Duodenal mucosa (tissue), 2 donors: ENCODE results near the gene UGT1A4.
"Not testable (repeated sequence)": the region's sequence is repeated elsewhere in the genome, so short reads cannot be mapped to it uniquely, and the experiment has no call there.

Source experiments
- H3K27ac ChIP-seq: one replicate; pipeline ENCODE4 v1.7.0; 2013; ENCODE audit warnings: low read depth, low read length
- H3K27me3 ChIP-seq, 2 donors: one replicate each; pipeline ENCODE4 v1.7.0; 2013; ENCODE audit warnings: low read length in 2 of 2, control low read depth in 1 of 2; ENCODE audit not compliant: insufficient read depth in 2 of 2, control insufficient read depth in 1 of 2
- H3K36me3 ChIP-seq, 2 donors: one replicate each; pipeline ENCODE4 v1.7.0; 2013; ENCODE audit warnings: low read length in 2 of 2, control low read depth in 1 of 2; ENCODE audit not compliant: insufficient read depth in 2 of 2, control insufficient read depth in 1 of 2
- H3K4me1 ChIP-seq, 2 donors: one replicate each; pipeline ENCODE4 v1.7.0; 2013; ENCODE audit warnings: low read length in 2 of 2, control low read depth in 1 of 2; ENCODE audit not compliant: insufficient read depth in 2 of 2, control insufficient read depth in 1 of 2
- H3K4me3 ChIP-seq, 2 donors: one replicate each; pipeline ENCODE4 v1.7.0; 2013; ENCODE audit warnings: low read length in 2 of 2, low read depth in 1 of 2
- H3K9ac ChIP-seq, 2 donors: one replicate each; pipeline ENCODE4 v1.7.0; 2013; ENCODE audit warnings: low read length in 2 of 2, low read depth in 1 of 2
- H3K9me3 ChIP-seq, 2 donors: one replicate each; pipeline ENCODE4 v1.7.0; 2013; ENCODE audit warnings: low read length in 2 of 2, control low read depth in 1 of 2; ENCODE audit not compliant: control insufficient read depth in 1 of 2

UGT1A4 gene

DNA sequence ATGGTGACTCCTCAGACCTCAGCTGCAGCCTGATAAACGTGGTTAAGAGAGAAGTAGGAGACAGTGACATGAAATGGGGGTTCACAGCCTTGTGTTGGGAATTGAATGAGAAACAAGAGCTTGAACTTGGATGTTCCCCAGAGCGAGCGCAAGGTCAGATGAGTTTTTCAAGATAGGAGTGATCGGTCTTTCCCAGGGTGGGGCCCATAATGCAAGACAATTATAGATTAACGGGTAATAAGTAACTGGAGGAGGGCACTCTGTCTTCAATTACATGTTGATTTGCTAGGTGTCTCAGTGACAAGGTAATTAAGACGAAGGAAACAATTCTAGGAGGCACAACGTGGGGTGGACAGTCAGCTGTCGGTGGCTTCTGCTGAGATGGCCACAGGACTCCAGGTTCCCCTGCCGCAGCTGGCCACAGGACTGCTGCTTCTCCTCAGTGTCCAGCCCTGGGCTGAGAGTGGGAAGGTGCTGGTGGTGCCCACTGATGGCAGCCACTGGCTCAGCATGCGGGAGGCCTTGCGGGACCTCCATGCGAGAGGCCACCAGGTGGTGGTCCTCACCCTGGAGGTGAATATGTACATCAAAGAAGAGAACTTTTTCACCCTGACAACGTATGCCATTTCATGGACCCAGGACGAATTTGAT lies 5.8 kb upstream of the UGT1A4 start, which contains the start of gene UGT1A5:
Gene UGT1A5 (plus strand): TSS at position 297 of the 651 bp plus-strand sequence. CDS start 85 bp downstream, at position 382.
- Histone ChIP-seq H3K9ac (no peak within 1 kb of the TSS), H3K9me3 (no peaks in the 10 kb centered on the region), H3K27ac (no peak within 1 kb of the TSS), H3K36me3 (no peaks in the 10 kb centered on the region), H3K27me3 (no peaks in the 10 kb centered on the region), H3K4me1 (peaks cover 23 to 25% of the 10 kb centered on the region in 2 donors), H3K4me3 (peak within 1 kb of the TSS in 1 of 2 donors; percentile 6)

DNA sequence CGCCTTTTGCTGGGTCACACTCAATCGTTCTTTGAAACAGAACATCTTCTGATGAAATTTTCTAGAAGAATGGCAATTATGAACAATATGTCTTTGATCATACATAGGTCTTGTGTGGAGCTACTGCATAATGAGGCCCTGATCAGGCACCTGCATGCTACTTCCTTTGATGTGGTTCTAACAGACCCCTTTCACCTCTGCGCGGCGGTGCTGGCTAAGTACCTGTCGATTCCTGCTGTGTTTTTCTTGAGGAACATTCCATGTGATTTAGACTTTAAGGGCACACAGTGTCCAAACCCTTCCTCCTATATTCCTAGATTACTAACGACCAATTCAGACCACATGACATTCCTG lies 5.3 kb upstream of the UGT1A4 start:
- H3K4me3 ChIP-seq = no peak overlapping the region
- no peak overlapping the region for H3K27ac ChIP-seq
- no peaks in the 10 kb centered on the region for H3K27me3 ChIP-seq
- H3K9me3 ChIP-seq = no peaks in the 10 kb centered on the region
- no peak overlapping the region for H3K9ac ChIP-seq
- H3K36me3 ChIP-seq = no peaks in the 10 kb centered on the region
- peaks cover 23 to 25% of the 10 kb centered on the region in 2 donors for H3K4me1 ChIP-seq

DNA sequence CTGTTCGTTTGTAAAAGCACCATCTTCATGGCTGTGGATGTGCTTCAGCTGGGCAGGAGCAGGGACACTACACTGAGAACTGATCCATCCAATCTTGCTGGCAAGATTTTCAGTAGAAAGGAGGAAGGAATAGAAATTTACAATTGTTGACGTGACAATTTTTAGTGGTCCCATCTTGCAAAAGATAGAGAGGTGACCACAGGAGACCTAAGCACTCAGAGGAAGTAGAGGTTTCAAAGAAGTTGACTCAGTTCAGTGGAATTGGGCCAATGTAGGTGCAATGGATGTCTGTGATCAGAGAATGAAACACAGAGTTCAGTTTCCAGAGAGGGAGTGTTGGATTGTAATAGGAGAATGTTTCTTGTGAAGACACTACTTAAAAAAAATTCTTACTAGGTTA lies 4.4 kb upstream of the UGT1A4 start:
- Histone ChIP-seq H3K36me3 (no peaks in the 10 kb centered on the region), H3K4me3 (no peak overlapping the region), H3K9me3 (no peaks in the 10 kb centered on the region), H3K9ac (no peak overlapping the region), H3K4me1 (peaks cover 23 to 31% of the 10 kb centered on the region in 2 donors), H3K27me3 (no peaks in the 10 kb centered on the region), H3K27ac (no peak overlapping the region)

DNA sequence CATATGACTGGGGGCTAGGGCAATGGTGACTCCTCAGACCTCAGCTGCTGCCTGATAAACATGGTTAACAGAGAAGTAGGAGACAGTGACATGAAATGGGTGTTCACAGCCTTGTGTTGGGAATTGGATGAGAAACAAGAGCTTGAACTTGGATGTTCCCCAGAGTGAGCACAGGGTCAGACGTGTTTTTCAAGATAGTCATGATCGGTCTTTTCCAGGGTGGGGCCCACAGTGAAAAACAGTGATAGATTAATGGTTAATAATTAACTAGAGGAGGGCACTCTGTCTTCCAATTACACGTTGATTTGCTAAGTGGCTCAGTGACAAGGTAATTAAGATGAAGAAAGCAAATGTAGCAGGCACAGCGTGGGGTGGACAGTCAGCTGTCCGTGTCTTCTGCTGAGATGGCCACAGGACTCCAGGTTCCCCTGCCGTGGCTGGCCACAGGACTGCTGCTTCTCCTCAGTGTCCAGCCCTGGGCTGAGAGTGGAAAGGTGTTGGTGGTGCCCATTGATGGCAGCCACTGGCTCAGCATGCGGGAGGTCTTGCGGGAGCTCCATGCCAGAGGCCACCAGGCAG lies 10.3 kb downstream of the UGT1A4 start, which contains the start of gene UGT1A3:
Gene UGT1A3 (plus strand): TSS at position 320 of the 579 bp plus-strand sequence. CDS start 85 bp downstream, at position 405.
- H3K9ac ChIP-seq = no peak within 1 kb of the TSS
- no peak within 1 kb of the TSS for H3K4me3 ChIP-seq
- H3K27ac ChIP-seq = no peak within 1 kb of the TSS
- no peaks in the 10 kb centered on the region for H3K4me1 ChIP-seq
- H3K36me3 ChIP-seq = no peaks in the 10 kb centered on the region
- no peaks in the 10 kb centered on the region for H3K27me3 ChIP-seq
- H3K9me3 ChIP-seq = no peaks in the 10 kb centered on the region

DNA sequence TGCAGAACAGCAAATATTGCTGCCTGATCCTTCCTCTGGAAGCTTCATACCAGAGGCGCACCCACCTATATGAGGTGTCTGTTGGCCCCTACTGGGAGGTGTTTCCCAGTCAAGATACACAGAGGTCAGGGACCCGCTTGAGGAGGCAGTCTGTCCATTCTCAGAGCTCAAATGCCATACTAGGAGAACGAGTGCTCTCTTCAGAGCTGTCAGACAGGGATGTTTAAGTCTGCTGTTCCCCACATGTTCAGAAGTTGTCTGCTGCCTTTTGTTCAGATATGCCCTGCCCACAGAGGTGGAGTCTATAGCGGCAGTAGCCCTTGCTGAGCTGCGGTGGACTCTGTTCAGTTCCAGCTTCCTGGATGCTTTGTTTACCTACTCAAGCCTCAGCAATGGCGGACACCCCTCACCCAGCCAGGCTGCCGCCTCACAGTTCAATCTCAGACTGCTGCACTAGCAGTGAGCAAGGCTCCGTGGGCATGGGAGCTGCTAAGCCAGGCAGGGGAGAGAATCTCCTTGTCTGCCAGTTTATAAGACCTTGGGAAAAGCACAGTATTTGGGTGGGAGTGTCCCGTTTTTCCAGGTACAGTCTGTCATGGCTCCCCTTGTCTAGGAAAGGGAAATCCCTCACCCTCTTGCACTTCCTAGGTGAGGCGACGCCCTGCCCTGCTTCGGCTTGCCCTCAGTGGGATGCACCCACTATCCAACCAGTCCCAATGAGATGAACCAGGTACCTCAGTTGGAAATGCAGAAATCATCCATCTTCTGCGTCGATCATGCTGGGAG lies 18.5 kb downstream of the UGT1A4 start:
- not testable (repeated sequence) for H3K27ac ChIP-seq, H3K9me3 ChIP-seq, H3K4me1 ChIP-seq

DNA sequence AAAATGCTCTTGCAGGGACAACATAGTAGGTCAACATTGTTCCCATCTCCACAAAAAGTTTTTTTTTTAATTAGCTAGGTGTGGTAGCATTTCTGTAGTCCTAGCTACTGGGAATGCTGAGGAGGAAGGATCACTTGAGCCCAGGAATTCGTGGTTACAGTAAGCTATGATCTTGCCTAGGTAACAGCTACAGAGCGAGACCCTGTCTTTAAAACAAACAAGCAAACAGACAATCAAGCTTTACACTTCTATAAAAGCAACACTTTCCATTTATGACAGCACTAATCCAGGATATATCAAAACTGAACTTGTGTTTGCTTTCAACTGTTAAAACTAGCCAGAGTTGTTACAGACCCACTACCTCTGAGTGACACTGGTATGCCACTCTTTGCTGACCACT lies 22.3 kb downstream of the UGT1A4 start:
- Histone ChIP-seq H3K4me1 (peaks cover 5 to 13% of the 10 kb centered on the region in 2 donors), H3K27me3 (no peaks in the 10 kb centered on the region), H3K4me3 (no peak overlapping the region), H3K9me3 (no peaks in the 10 kb centered on the region), H3K36me3 (no peaks in the 10 kb centered on the region), H3K27ac (no peak overlapping the region), H3K9ac (no peak overlapping the region)

More for the DNA sequence above, 18.5 kb downstream of the UGT1A4 start:
- not testable (repeated sequence) for H3K27me3 ChIP-seq, H3K9ac ChIP-seq, H3K4me3 ChIP-seq, H3K36me3 ChIP-seq

DNA sequence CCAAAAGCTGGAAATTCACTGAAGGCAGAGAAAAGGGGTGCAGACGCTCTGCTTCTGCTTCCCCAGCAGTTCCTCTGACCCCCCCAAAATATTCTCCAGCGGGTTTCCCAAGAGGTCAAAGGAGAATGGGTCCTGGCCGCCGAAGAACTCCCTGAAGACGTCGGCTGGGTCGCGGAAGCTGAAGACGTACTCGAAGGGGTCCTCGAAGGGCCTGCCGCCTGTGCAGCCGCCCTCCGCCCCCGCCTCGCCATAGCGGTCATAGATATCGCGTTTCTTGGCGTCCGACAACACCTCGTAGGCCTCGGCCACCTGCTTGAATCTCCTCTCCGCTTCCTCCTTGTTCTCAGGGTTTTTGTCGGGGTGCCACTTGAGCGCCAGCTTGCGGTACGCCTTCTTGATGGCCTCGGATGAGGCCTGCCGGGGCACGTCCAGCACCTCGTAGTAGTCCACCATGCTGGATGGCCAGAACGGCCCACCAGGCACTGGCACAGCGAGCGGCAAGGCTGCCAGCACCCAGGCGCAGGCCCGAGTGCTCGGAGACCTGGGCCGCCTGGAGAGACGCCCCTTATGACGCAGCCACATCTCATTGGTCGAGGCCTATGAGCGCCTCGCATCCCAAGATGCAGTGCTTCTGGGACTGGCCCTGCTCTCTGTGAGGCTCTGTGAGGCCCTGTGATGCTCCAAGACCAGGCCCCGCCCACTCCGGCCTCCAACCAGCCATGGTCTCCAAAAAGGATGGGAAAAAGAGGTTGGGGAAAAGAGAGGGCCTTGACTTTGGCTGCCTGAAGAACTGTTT lies 25.1 kb downstream of the UGT1A4 start:
- Histone ChIP-seq H3K27me3 (no peaks in the 10 kb centered on the region), H3K27ac (no peak overlapping the region), H3K4me3 (no peak overlapping the region), H3K4me1 (peaks cover 9 to 11% of the 10 kb centered on the region in 2 donors), H3K9me3 (no peaks in the 10 kb centered on the region), H3K36me3 (no peaks in the 10 kb centered on the region), H3K9ac (no peak overlapping the region)

DNA sequence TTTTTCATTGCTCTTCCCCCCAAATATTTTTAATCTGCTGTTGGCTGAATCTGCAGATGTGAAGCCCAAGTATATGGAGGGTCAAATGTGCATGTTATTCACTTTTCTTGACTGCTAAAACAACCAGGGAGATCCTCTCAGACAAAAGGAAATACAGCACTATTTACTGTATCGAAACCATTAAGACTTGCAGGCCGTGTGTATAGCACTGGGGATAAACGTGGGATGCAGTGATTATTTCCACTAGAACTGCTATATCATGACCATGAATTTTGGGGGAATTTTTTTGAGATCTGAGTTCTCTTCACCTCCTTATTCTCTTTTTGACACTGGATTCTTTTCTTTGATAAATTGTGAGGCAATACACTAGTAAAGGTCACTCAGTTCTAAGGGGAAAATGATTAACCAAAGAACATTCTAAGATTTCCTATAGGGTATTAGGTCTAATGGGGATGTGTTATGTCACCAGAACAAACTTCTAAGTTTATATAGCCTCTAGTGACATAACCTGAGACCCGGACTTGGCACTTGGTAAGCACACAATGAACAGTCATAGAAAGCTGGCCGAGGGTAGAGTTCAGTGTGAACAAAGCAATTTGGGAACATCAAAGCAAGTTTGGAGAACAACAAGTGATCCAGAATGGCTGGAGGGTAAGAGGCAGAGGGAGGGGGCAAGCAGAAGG lies 26.7 kb downstream of the UGT1A4 start:
- no peak overlapping the region for H3K27ac ChIP-seq
- H3K36me3 ChIP-seq = no peaks in the 10 kb centered on the region
- no peak overlapping the region for H3K4me3 ChIP-seq
- no peak overlapping the region for H3K9ac ChIP-seq
- peaks cover 5 to 11% of the 10 kb centered on the region in 2 donors for H3K4me1 ChIP-seq
- no peaks in the 10 kb centered on the region for H3K9me3 ChIP-seq
- H3K27me3 ChIP-seq = no peaks in the 10 kb centered on the region

DNA sequence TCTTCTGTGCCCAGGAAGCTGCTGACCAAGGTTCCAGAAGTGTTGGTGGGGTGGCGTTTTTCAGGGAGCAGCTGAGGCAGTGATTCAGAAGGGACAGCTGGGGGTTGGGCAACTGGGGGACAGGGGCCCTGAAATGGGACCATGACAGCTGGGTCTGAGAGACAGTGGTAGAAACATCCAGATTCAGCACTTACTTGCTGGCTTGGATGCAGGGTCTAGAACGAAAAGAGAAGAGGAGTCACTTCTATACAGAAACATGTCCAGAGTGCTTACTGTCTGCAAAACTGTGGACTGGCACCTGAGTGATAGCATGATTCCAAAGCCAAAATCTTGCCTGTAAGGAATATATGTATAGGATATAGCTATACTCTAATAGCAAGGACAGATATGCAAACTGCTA lies 27.3 kb downstream of the UGT1A4 start:
- not testable (repeated sequence) for H3K27ac ChIP-seq, H3K27me3 ChIP-seq, H3K36me3 ChIP-seq, H3K9ac ChIP-seq, H3K9me3 ChIP-seq, H3K4me3 ChIP-seq
- H3K4me1 ChIP-seq = peaks cover 5 to 11% of the 10 kb centered on the region in 2 donors
